ENCODE data around the gene UVRAG.
"Not testable (repeated sequence)": the region's sequence is repeated elsewhere in the genome, so short reads cannot be mapped to it uniquely, and the experiment has no call there.

Gene UVRAG

DNA sequence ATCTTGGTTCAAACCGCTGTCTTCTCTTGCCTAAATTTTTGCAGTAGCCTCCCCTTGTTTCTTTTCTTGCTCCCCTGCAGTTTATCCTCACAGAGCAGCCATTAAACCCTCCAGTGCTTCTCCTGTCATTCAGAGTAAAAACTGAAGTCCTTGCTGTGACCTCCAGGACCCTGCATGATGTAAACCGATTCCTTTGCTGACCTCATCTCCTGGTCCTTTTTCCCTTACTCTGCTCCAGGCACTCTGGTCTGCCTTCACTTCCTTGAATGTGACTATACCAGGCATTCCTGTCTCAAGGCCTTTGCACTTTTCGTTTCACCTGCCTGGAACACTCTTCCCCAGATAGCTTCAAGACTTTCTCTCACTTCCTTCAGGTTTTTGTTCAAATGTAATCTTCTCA, 239.3 kb downstream of the UVRAG start:
- Histone ChIP-seq H3K27me3 (ENCODE audit: control insufficient read depth in 3 of 3, insufficient read depth in 3 of 3, low read depth in 1 of 3, low read length in 3 of 3) (no peaks in the 10 kb centered on the region), H3K4ac (ENCODE audit: low read length) (no peak overlapping the region), H3K4me1 (ENCODE audit: control insufficient read depth in 2 of 2, insufficient read depth in 1 of 2, low read depth in 1 of 2, low read length in 2 of 2) (no peaks in the 10 kb centered on the region), H4K8ac (ENCODE audit: low read depth, low read length) (no peak overlapping the region), H4K91ac (ENCODE audit: low read depth, low read length, poor library complexity) (no peak overlapping the region), H3K27ac (replicated peaks; ENCODE audit: low read length) (no peak overlapping the region), H3K4me3 (ENCODE audit: low read length in 2 of 2) (no peak overlapping the region), H2AFZ (ENCODE audit: low read length) (no peak overlapping the region), H3K9me3 (replicated peaks in 1 of 2; ENCODE audit: control insufficient read depth in 2 of 2, insufficient read depth in 1 of 2, low read depth in 1 of 2, low read length in 2 of 2) (peaks cover 7 to 15% of the 10 kb centered on the region in 2 donors), H2AK5ac (ENCODE audit: low read depth, low read length) (no peak overlapping the region), H3K18ac (ENCODE audit: low read length) (no peak overlapping the region), H3K9ac (ENCODE audit: low read depth, low read length, poor library complexity) (no peak overlapping the region), H3K79me1 (ENCODE audit: low read depth, low read length) (no peaks in the 10 kb centered on the region), H2BK12ac (ENCODE audit: low read length) (no peak overlapping the region), H3K4me2 (ENCODE audit: insufficient read depth, low read length, poor library complexity, severe bottlenecking) (no peak overlapping the region), H2BK120ac (ENCODE audit: low read depth, low read length) (no peak overlapping the region), H3K36me3 (replicated peaks in 1 of 2; ENCODE audit: control insufficient read depth in 2 of 2, insufficient read depth in 2 of 2, low read length in 2 of 2) (peaks cover 0 to 7% of the 10 kb centered on the region in 2 donors), H2BK5ac (ENCODE audit: low read length) (no peak overlapping the region), H3K23ac (ENCODE audit: low read depth, low read length, poor library complexity) (no peak overlapping the region), H3K14ac (ENCODE audit: low read length) (no peak overlapping the region), H2BK15ac (ENCODE audit: low read length) (no peak overlapping the region)
- DNase-seq (ENCODE audit: low spot score), result no peak
- no CpG with 5 or more reads among the region's 3 CpGs for WGBS, 2 donors (ENCODE audit: extremely low coverage in 2 of 2, insufficient read length in 2 of 2, insufficient replicate concordance in 1 of 2)

DNA sequence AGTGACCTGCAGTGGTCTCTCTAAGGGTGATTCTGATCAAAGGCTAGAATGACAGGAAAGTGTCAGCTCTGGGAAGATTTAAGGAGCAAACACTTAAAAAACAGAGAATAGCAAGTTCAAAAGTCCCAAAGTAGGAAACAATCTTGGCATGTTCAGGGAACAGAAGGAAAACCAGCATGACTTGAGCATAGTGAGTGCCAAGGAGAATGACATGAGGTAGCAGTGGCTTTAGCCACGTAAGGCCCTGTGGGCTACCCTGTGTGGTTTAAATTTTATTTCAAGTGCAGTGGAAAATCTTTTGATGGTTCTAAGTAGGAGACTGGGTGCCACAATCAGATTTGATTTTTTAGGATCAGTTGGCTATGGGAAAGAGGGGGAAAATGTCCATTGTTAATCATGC, 241.9 kb downstream of the UVRAG start:
- Histone ChIP-seq H3K79me1 (ENCODE audit: low read depth, low read length) (no peaks in the 10 kb centered on the region), H3K27me3 (ENCODE audit: control insufficient read depth in 3 of 3, insufficient read depth in 3 of 3, low read depth in 1 of 3, low read length in 3 of 3) (no peaks in the 10 kb centered on the region), H3K9me3 (replicated peaks in 1 of 2; ENCODE audit: control insufficient read depth in 2 of 2, insufficient read depth in 1 of 2, low read depth in 1 of 2, low read length in 2 of 2) (peaks cover 2% of the 10 kb centered on the region in 2 donors), H3K4me1 (ENCODE audit: control insufficient read depth in 2 of 2, insufficient read depth in 1 of 2, low read depth in 1 of 2, low read length in 2 of 2) (no peaks in the 10 kb centered on the region), H3K4me3 (ENCODE audit: low read length in 2 of 2) (no peak overlapping the region), H4K91ac (ENCODE audit: low read depth, low read length, poor library complexity) (no peak overlapping the region), H2BK120ac (ENCODE audit: low read depth, low read length) (no peak overlapping the region), H4K8ac (ENCODE audit: low read depth, low read length) (no peak overlapping the region), H3K14ac (ENCODE audit: low read length) (no peak overlapping the region), H2BK15ac (ENCODE audit: low read length) (no peak overlapping the region), H2BK5ac (ENCODE audit: low read length) (no peak overlapping the region), H2BK12ac (ENCODE audit: low read length) (no peak overlapping the region), H3K9ac (ENCODE audit: low read depth, low read length, poor library complexity) (no peak overlapping the region), H3K27ac (replicated peaks; ENCODE audit: low read length) (no peak overlapping the region), H3K23ac (ENCODE audit: low read depth, low read length, poor library complexity) (no peak overlapping the region), H2AK5ac (ENCODE audit: low read depth, low read length) (no peak overlapping the region), H3K18ac (ENCODE audit: low read length) (no peak overlapping the region), H2AFZ (ENCODE audit: low read length) (no peak overlapping the region), H3K36me3 (replicated peaks in 1 of 2; ENCODE audit: control insufficient read depth in 2 of 2, insufficient read depth in 2 of 2, low read length in 2 of 2) (peaks cover 0 to 9% of the 10 kb centered on the region in 2 donors), H3K4ac (ENCODE audit: low read length) (no peak overlapping the region), H3K4me2 (ENCODE audit: insufficient read depth, low read length, poor library complexity, severe bottlenecking) (no peak overlapping the region)
- DNase-seq (ENCODE audit: low spot score), result no peak
- no CpG with 5 or more reads among the region's 1 CpG for WGBS, 2 donors (ENCODE audit: extremely low coverage in 2 of 2, insufficient read length in 2 of 2, insufficient replicate concordance in 1 of 2)

DNA sequence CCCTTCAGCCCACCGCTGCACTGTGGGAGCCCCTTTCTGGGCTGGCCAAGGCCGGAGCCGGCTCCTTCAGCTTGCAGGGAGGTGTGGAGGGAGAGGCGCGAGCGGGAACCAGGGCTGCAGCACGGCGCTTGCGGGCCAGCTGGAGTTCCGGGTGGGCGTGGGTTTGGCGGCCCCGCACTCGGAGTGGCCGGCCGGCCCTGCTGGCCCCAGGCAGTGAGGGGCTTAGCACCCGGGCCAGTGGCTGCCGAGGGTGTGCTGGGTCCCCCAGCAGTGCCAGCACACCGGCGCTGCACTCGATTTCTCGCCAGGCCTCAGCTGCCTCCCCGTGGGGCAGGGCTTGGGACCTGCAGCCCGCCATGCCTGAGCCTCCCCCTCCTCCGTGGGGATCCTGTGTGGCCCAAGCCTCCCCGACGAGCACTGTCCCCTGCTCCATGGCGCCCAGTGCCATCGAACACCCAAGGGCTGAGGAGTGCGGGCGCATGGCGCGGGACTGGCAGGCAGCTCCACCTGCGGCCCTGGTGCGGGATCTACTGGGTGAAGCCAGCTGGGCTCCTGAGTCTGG, 245.5 kb downstream of the UVRAG start:
- not testable (repeated sequence) for H4K8ac ChIP-seq (ENCODE audit: low read depth, low read length); H3K4ac ChIP-seq (ENCODE audit: low read length); H3K27ac ChIP-seq (replicated peaks; ENCODE audit: low read length); H3K79me1 ChIP-seq (ENCODE audit: low read depth, low read length); H2BK5ac ChIP-seq (ENCODE audit: low read length); H3K18ac ChIP-seq (ENCODE audit: low read length); H3K4me1 ChIP-seq (ENCODE audit: control insufficient read depth in 2 of 2, insufficient read depth in 1 of 2, low read depth in 1 of 2, low read length in 2 of 2); H2AK5ac ChIP-seq (ENCODE audit: low read depth, low read length); H2BK120ac ChIP-seq (ENCODE audit: low read depth, low read length); H4K91ac ChIP-seq (ENCODE audit: low read depth, low read length, poor library complexity); H2BK15ac ChIP-seq (ENCODE audit: low read length); H2AFZ ChIP-seq (ENCODE audit: low read length); H3K23ac ChIP-seq (ENCODE audit: low read depth, low read length, poor library complexity); H3K9me3 ChIP-seq (replicated peaks in 1 of 2; ENCODE audit: control insufficient read depth in 2 of 2, insufficient read depth in 1 of 2, low read depth in 1 of 2, low read length in 2 of 2); DNase-seq (ENCODE audit: low spot score); H3K4me3 ChIP-seq (ENCODE audit: low read length in 2 of 2); H3K9ac ChIP-seq (ENCODE audit: low read depth, low read length, poor library complexity); H3K4me2 ChIP-seq (ENCODE audit: insufficient read depth, low read length, poor library complexity, severe bottlenecking); H2BK12ac ChIP-seq (ENCODE audit: low read length); H3K27me3 ChIP-seq (ENCODE audit: control insufficient read depth in 3 of 3, insufficient read depth in 3 of 3, low read depth in 1 of 3, low read length in 3 of 3)
- H3K14ac ChIP-seq (ENCODE audit: low read length), result peak overlapping the region; percentile 56
- peaks cover 0 to 11% of the 10 kb centered on the region in 2 donors for H3K36me3 ChIP-seq (replicated peaks in 1 of 2; ENCODE audit: control insufficient read depth in 2 of 2, insufficient read depth in 2 of 2, low read length in 2 of 2)
- no CpG with 5 or more reads among the region's 35 CpGs for whole genome bisulfite sequencing, 2 donors (ENCODE audit: extremely low coverage in 2 of 2, insufficient read length in 2 of 2, insufficient replicate concordance in 1 of 2)

DNA sequence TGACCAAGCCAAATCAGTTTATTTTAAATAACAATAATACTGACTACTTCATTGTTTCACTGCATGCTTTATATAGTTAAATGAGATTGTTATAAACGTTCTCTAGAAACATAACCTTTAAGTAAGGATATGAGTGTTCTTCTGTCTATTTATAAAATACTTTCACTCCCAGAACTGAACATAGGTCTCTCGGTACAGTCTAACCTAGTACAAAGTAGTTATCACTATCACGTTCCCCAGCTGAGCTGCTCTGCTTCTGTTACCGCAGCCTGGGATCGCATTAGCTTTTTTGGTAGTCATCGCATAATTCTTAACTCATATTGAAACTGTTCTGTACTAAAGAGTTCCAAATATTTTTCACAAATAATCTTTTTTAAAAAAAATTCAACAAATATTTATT, 247.7 kb downstream of the UVRAG start:
- H3K79me1 ChIP-seq (ENCODE audit: low read depth, low read length), result no peaks in the 10 kb centered on the region
- H3K18ac ChIP-seq (ENCODE audit: low read length), result no peak overlapping the region
- peaks cover 2 to 30% of the 10 kb centered on the region in 2 donors for H3K36me3 ChIP-seq (replicated peaks in 1 of 2; ENCODE audit: control insufficient read depth in 2 of 2, insufficient read depth in 2 of 2, low read length in 2 of 2)
- no peak overlapping the region for H2AFZ ChIP-seq (ENCODE audit: low read length)
- H3K27me3 ChIP-seq (ENCODE audit: control insufficient read depth in 3 of 3, insufficient read depth in 3 of 3, low read depth in 1 of 3, low read length in 3 of 3), result no peaks in the 10 kb centered on the region
- no peak overlapping the region for H4K91ac ChIP-seq (ENCODE audit: low read depth, low read length, poor library complexity)
- no peak overlapping the region for H2BK5ac ChIP-seq (ENCODE audit: low read length)
- H2BK120ac ChIP-seq (ENCODE audit: low read depth, low read length), result no peak overlapping the region
- H3K9ac ChIP-seq (ENCODE audit: low read depth, low read length, poor library complexity), result no peak overlapping the region
- no peak overlapping the region for H3K23ac ChIP-seq (ENCODE audit: low read depth, low read length, poor library complexity)
- no peak overlapping the region for H3K14ac ChIP-seq (ENCODE audit: low read length)
- H2AK5ac ChIP-seq (ENCODE audit: low read depth, low read length), result no peak overlapping the region
- H3K4me2 ChIP-seq (ENCODE audit: insufficient read depth, low read length, poor library complexity, severe bottlenecking), result no peak overlapping the region
- H2BK15ac ChIP-seq (ENCODE audit: low read length), result no peak overlapping the region
- DNase-seq (ENCODE audit: low spot score), result no peak
- H2BK12ac ChIP-seq (ENCODE audit: low read length), result no peak overlapping the region
- H3K4ac ChIP-seq (ENCODE audit: low read length), result no peak overlapping the region
- no peak overlapping the region for H3K4me3 ChIP-seq (ENCODE audit: low read length in 2 of 2)
- no CpG with 5 or more reads among the region's 6 CpGs for WGBS, 2 donors (ENCODE audit: extremely low coverage in 2 of 2, insufficient read length in 2 of 2, insufficient replicate concordance in 1 of 2)
- H4K8ac ChIP-seq (ENCODE audit: low read depth, low read length), result no peak overlapping the region
- H3K4me1 ChIP-seq (ENCODE audit: control insufficient read depth in 2 of 2, insufficient read depth in 1 of 2, low read depth in 1 of 2, low read length in 2 of 2), result no peaks in the 10 kb centered on the region
- no peak overlapping the region for H3K27ac ChIP-seq (replicated peaks; ENCODE audit: low read length)
- H3K9me3 ChIP-seq (replicated peaks in 1 of 2; ENCODE audit: control insufficient read depth in 2 of 2, insufficient read depth in 1 of 2, low read depth in 1 of 2, low read length in 2 of 2), result no peaks in the 10 kb centered on the region

Data from neuronal stem cell (in vitro differentiated cells).